Hematopoietic multipotent progenitor cell treated with erythropoietin and hydrocortisone succinate and interleukin-3 and kit ligand, for 8 days (in vitro differentiated cells): ENCODE measurements around the gene RIMBP2.
"Not testable (repeated sequence)": the region's sequence is repeated elsewhere in the genome, so short reads cannot be mapped to it uniquely, and the experiment has no call there.

ENCODE experiments used
- DNase-seq: peaks from one replicate; pipeline ENCODE4 v3.0.0-alpha.2; 2015

The RIMBP2 gene

DNA sequence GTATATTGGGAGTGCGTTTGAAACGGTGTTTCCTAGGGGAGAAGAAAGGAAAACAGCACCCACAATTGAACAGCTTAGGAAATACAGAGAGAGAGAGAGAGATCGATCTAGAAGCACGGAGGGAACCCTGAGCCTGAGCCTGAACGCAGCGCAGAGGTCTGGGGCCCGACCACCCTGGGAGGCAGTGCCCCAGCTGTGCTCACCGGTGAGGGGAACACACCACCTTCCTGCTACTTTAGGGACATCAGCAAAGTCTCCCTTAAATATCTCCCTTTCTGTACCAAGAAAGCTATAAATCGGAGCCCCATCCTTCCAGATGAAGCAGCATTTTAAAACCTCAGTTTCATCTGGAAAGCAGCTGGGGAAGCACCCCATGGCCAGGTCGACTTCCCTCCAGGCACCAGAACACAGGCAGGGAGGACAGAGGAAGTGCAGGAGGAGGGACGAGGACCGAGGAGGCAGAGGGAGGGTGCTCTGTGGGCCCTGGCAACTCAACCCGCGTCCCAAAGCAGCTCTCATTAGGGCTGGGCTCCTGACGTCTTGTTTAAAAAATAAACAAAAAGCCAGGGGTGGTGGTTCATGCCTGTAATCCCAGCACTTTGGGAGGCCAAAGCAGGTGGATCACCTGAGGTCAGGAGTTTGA is 12.2 kb downstream of the RIMBP2 start:
- no peak for DNase-seq

DNA sequence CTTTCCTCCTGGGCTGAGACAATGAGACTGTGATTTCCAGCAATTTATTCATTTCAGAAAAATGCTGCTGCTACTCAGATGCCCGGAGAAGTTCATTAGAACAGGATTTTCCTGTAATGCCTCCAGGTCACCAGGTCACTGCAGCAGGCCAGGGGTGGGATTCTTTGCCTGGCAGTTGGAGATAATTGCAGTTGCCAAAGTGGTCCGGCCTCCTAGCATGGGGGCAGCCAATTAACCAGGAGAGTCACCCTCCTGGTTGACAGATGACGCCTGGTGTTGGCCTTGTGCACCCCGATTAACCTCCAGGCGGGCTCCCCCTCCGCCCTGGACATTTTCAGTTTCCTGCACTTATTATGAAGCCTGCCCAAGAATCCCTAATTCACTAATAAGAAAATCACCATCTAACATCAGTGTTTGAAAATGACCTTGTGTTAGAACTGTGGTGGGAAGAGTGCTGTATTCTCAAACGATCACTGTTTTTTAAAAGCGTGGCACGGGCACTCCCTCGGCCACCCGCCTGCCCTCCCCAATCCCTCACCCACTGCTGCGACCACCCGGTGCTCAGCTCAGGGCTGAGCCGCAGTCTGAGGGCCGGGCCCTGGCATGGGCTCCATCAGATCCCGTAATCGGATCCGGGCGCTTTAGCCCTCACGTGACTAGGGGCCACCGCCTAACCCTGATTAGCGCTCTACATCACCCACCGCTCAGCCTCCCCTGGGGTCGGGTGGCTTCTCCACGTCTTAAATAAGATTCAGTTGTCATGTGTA is 12.9 kb downstream of the RIMBP2 start:
- no peak for DNase-seq

DNA sequence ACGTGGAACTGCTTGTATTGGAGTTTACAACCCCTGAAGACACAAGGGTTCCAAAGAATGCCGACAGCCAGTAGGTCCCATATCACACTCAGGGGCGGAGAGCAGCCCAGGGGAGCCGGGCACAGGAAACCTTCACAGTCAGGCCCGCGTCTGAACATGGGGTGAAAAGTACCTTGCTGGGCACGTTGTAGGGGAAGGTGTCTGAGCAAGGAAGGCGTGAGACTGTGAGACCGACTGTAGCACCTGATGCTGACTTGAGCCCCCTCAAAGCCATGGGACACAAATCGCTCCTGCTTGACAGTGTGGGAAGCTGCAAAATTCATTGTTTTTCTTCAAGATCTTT is 14.7 kb downstream of the RIMBP2 start:
- DNase-seq = no peak

DNA sequence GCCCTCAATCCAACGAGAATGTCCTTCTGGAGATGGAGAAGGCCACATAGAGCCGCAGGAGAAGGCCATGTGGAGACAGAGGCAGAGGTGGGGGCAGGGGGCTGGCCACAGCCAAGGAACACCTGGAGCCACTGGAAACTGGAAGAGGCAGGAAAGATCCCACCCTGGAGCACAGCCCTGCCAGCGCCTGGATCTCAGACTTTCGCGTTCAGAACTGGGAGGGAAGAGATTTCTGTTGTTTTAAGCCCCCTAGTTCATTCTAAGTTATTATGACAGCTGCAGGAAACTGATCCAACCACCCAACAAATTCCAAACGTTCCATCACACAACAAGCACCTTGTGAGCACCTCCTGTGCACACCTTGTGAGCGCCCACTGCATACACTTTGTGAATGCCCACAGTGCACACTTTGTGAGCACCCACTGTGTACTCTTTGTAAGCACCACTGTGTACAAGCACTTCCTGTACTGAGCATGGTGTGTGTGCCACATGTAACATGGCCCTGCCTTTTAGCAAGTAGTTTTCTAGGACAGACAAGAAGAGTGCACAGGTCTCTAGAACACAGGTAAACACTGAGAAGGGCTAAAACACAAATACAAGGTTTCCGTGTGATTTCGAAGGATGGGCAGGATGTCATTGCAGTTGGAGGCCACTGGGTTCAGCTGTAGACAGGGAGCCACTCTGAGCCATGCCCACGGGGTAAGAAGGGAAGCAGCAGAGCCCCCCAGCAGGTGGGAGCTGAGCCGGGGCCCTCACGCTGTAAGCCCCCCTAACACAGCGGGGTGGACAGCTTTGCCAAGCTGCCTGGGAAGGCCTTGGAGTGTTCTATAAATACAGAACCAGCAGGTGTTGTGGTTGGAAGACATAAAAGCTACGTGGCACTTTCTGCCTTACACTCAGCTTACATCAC is 15.4 kb downstream of the RIMBP2 start:
- DNase-seq = no peak

DNA sequence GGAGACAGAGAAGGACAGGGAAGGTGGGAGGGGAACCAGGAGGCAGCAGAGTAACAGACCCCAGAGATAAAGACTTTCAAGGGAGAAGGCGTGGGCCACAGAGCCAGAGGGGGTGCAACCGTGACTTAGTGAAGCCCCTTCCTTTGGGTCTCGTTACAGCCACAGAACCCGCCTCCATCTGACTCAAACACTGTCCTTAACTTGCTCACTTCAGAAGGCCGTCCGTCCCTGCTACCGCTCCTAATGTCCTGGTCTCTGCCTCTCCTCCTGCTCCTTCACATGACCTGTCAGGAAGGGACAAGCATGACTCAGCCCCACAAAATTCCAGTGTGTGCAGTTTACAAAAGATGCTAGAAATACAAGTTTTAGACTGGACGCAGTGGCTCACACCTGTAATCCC is 18.0 kb downstream of the RIMBP2 start:
- DNase-seq = no peak

DNA sequence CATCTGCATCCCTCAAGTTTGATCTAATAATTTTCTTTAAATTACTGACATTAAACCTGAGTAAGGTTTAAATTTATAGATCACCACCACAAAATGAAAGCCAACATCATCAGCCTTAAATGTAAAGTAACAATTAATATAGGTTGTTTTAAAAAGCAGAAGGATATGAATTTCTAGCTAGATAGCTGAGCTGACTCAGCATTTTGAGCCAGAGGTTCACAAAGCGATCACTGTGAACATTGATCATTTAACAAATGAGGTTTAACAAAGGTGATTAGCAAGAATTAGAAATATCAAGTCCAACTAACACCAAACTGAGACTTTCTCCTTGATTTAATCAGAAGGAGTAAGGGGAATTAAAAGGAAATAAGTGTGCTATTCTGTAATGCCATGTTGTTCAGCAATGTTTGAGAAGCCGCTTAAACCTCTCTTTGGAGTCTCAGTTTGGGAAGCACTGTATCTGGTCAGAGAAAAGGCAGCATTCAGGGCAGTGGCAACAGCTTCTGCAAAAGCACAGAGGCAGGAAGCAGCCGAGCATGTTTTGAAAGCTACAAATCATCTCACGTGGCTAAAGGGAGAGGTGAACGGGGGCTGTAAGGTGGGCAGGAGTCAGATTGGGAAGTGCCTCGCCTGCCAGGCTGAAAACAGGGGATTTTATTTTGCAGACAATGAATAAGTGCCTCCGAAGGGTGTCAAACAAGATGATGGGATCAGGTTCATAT is 19.6 kb downstream of the RIMBP2 start:
- DNase-seq = no peak

DNA sequence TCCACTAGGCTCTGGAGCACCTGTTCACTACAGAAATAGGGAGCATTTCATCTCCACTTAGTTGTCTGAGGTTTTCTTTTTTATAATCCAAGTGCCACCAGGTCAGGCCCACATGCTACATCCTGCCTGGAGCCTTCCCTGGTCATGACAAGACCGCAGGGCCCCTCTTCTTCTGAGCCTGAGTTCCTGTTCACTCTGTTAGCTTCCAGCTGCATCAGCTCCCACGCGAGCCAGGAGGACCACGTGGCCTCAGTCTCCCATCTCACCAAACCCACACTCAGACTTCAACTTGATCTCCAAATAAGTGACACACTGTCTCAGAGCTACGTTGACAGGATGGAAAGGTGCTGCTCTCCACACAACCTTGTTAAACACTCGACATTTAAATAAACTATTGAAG is 21.0 kb downstream of the RIMBP2 start:
- no peak for DNase-seq

DNA sequence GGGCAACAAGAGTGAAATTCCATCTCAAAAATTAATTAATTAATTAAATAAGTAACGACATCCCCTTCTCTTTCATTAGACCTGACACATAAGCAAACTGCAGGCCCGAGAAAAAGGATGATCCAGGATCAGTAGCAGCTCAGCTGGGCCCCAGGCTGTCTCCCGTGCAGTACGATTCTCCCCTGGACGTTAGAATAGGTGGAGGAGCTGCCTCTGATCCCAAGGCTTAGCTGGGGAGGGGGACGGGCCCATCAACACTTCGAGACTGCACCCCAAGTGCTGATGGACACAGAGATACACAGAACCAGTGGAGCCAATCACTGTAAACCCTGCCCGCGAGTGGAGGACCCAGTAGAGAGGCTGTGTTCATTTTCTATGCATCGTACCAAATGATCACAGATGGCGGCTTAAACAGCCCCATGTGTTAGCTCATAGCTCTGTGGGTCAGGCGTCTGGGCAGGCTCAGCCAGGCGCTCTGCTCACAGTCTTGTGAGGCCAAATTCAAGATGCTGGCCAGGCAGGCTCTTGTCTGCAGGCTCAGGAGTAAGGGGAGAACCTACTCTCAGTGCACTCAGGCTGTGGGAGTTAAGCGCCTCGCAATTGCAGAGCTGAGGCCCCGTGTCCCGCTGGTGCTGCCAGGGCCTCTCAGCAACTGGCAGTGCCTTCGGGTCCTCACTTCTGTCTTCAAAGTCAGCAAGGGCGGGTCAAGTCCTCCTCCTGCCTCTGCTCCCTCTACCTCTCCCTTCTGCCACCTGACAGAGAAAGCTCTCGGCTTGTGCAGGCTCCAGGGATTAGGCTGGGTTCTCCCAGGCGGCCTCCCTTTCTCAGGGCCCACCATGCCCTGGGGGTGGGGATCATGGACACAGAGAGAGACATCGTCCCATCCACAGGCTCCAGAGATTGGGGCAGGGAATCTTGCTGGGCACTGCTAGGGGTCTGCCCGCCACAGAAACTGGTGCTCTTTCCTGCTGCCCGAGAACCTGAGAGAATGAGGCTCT is 26.4 kb downstream of the RIMBP2 start:
- no peak for DNase-seq

DNA sequence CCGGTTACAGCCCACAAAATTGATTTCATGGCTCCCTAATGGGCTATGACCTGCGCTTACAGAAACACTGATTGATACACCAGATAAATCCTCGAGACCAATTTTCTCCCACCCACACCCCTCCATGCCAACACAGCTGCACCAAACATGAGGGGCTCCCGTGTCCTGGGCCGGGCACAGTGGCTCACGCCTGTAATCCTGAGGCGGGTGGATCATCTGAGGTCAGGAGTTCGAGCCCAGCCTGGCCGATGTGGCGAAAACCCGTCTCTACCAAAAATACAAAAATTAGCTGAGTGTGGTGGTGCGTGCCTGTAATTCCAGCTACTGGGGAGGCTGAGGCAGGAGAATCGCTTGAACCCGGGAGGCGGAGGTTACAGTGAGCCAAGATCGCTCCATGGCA is 27.1 kb downstream of the RIMBP2 start:
- not testable (repeated sequence) for DNase-seq

DNA sequence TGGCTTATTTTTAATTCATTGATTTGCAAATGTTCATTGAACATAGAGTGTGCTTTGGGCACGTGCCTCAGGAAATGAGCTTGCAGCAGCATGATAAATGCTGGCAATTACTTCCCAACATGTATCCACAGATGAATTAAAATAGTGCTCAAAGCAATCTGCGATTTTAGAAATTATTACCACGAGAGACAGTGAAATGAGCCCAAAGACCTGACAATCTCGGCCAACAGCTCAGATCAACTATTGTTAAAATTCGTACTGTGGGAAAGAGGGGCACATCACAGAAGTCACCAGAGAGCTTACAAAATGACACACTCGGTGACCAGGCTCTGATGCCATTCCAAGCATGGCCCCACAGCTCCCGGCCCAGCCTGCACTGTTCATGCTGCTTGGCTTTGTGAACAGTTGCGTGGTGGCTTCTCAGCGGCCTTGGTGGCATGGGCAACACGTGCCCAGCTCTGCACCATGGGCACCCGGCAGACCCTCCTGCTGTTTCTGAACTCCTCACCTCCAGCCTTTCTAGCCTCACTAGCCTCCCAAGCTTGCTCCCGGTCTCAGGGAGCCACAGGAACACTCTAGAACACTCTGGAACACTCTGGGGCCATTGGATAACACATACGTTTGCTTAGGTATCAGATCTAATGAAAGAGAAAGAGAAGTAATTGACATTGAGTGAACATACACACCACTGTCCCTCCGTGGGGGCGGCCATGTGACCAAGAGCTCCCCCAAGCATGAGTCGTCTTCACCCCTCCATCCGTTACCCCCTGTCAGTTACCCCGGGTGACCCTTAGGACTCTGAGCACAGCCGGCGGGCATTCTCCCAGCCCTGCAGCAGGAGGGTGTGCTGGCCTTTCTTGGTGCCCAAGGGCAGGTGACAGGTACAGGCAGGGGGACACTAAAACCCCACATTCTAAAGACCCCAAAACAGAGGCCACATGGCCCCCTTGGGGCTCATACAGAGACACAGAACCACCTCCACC is 28.0 kb downstream of the RIMBP2 start:
- DNase-seq = no peak

DNA sequence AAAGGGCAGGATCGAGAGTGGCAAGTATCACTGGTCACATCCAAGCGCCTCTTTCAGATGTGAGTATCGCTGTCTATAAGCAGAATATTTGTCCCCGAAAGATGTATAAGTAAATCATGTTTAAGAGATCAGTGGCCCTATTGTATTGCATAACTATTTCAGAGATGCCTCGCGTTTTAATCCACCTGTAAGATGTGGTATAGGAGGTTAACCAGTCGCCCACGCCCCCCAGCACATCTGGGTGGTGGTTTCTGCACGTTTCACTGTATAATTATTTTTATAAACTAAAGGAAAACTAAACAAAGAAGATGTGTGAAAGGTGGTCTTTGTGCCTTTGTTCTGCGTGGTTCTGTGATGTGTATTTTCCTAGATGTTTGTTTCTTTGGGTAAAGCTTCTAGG is 28.9 kb downstream of the RIMBP2 start:
- DNase-seq = no peak

DNA sequence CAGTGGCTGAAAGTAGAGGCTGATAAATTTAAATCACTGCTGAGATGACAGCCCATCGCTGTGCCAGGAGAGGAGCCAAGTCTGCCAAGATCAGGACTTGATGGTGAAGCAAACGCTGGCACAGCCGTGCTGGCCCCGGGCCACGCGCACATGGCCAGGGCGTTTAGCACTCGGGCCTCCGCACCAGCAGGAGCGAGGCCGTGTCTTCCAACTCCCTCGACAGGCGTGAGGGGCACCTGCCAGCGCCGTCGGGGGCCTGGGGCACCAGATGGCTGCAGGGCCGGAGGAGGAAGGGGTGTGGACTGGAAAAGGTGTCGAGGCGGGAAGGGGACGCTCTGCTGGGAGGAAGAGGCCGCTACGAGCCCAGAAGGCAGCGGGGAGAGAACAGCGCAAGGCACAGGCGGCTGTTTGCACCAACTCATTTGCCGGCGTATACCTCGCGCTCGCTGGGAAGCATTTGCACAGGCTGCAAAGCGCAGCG is 29.5 kb downstream of the RIMBP2 start:
- DNase-seq = no peak

DNA sequence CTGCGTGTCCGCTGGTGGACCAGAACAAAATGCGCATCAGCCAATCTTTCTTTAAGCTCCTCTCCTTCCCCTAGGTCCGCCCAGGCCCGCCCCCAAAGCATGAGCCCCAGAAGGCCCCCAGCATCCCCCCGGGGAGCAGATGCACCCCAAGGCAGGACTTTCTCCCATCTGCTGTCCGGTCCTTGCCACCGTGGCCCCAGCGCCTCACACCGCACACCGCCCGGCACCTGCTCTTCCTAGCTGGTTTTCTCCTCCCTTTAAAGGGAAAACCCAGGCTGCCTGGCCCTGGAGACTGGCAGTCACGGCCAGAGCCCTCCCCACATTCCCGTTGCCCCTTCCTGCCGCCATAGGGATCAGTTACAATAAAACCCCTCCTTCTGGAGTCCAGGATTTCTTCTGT is 30.2 kb downstream of the RIMBP2 start:
- no peak for DNase-seq

DNA sequence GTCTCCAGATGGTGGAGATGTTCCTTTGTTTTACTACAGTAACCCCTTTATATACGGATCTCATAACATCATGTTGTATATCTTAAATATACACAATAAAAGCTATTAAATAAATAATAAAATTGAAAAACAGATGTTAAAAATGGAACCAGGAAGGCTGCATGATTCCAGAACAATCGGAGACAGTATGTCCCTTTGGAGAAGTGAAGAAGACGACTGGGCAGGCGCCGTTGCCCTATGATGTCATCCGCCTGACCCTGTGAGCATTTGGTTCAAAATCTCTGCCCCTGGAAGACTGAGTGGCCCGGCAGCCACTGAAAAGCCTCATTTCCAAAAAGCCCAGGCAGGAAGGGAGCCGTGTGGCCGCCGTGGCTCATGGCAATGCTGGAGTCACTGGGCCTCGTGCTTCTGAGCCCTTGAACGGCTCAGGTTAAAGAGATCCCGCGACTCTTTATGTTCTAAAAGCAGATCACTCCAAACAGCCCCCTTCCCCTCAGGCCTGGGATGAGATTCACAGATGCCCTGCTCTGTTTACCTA is 30.8 kb downstream of the RIMBP2 start:
- no peak for DNase-seq

DNA sequence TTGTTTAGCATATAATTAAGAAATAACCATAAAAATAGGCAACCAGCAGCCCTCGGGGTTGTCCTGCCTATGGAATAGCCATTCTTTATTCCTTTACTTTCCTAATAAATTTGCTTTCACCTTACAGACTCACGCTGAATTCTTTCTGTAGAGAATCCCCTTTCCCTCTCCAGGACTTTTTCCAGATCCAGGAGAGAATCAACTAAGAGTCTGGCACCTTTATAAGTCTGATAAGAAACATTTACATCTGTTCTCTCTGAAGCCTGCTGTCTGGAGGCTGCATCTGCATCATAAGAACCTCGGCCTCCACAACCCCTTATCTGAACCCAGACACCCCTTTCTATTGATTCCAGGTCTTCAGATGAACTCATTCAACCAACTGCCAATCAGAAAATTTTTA is 32.3 kb downstream of the RIMBP2 start:
- no peak for DNase-seq

DNA sequence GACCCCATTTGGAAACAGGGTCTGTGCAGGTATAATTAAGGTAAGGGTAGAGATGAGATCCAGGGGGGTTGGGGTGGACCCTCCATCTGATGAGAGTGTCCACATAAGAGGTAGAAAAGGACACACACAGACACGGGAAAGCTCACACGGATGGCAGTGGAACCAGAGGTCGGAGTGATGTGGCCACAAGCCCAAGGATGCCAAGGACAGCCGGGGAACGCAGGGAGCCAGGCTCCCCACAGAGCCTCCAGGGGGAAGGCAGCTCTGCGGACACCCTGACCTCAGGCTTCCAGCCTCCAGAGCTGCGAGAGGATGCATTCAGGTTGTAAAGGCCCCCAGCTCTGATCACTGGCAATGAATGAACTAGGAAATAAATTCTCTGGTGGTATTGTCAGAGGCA is 33.0 kb downstream of the RIMBP2 start:
- no peak for DNase-seq

DNA sequence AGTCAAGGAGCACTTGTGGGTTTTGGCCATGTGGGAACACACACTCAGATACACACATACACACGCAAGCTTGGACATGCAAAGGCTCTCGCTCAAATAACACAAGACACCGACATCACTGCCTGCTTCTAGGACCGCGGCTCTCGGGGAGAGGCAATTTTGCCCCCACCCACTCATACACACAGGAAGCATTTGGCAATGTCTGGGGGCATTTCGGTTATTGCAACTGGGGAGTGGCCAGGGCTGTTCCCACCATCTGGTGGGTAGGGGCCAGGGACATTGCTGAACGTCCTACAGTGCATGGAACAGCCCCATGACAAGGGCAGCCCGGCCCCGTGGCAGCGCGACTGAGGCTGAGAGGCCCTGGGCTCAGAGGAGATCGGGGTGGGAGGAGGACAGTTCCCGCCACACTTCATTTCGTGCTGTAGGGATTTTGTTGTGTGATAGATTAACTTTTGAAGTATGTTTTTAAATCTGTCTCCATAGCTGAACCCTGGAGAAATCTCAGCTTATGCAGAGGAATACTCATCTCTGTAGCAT is 35.6 kb downstream of the RIMBP2 start:
- DNase-seq = no peak

DNA sequence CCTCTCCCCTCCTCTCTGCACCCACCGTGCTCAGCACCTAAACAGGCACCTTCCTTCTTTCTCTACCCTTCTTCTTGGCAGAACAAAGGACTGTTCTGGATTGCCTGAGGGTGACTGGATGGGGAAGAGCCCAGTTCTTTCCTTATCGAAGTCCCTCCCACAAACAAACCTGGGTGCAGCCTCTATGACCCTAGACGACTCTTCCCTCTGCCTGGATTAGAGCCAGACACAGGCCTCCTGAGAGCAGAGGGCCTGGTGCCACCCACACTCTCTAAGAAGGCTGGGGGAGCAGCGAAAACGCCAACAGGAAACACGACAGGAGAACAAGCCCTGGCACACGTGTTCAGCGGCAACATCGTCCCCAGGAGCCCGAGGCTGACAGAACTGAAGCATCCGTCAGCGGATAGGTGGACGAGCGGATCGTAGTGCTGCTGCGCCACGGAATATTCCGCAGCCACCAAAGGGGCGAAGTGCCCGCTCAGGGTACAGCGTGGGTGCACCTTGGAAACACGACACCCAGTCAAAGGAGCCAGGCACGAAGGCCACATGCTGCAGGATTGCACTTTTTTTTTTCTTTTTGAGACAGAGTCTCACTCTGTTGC is 38.0 kb downstream of the RIMBP2 start:
- DNase-seq = no peak

DNA sequence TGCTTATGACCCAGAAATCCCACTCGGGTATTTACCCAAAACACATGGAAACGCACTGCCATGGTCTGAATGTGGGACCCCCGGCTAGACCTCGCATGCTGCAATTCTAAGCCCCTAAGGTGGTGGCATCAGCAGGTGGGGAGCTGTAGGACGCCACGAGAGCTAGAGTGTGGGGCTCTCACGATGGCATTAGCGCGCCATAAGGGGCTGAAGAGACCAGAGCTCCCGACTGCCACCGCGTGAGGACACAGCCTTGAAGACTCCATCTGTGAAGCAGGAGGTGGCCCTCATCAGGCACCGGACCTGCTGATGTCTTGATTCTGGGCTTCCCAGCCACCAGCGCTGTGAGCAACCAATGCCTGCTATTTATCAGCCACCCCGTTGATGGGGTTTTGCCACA is 40.3 kb downstream of the RIMBP2 start:
- no peak for DNase-seq
